ENCODE results near the gene GALNT12.

DNA sequence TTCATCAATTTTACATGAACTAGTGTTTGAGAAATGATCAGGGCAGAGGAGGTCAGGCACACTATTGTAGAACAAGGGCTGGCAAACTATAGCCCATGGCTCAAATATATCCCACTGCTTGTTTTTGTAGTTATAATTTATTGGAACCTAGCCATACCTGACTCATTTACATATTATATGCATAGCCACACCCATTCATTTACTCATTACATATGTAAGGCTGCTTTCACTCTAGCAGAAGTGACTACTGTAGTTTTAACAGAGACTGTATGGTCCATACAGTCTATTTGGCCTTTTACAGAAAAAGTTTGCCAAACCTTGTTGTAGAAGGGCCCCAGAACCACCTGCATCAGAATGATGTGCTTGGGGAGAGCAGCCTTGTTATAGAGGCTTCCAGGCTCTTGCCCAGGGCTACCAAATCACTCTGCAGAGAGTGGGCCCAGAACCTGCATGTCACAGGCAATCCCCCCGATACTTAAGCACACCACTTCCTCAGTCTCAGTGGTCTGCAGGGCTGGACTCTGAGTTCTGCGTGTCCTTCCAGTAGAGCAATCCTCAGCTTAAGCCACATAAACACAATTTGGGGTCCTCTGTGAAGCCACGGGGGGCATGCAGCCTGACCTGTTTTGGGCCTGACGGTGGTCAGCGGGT lies 17.9 kb upstream of the GALNT12 start:
- TF ChIP-seq, protein P1, sequence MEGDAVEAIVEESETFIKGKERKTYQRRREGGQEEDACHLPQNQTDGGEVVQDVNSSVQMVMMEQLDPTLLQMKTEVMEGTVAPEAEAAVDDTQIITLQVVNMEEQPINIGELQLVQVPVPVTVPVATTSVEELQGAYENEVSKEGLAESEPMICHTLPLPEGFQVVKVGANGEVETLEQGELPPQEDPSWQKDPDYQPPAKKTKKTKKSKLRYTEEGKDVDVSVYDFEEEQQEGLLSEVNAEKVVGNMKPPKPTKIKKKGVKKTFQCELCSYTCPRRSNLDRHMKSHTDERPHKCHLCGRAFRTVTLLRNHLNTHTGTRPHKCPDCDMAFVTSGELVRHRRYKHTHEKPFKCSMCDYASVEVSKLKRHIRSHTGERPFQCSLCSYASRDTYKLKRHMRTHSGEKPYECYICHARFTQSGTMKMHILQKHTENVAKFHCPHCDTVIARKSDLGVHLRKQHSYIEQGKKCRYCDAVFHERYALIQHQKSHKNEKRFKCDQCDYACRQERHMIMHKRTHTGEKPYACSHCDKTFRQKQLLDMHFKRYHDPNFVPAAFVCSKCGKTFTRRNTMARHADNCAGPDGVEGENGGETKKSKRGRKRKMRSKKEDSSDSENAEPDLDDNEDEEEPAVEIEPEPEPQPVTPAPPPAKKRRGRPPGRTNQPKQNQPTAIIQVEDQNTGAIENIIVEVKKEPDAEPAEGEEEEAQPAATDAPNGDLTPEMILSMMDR (conservative IDR thresholded peaks at IDR 0.05; ENCODE audit: low read depth, low read length), result no peak
- TF ChIP-seq EZH2phosphoT487 (IDR thresholded peaks at IDR 0.05; ENCODE audit: borderline replicate concordance, low read length), result no peak
- TF ChIP-seq EZH2 (IDR thresholded peaks at IDR 0.05; ENCODE audit: low read length, unreplicated experiment), result no peak
